Testis (tissue), 2 donors: ENCODE results near the gene KIF26B.

Source experiments
- CTCF ChIP-seq, 3 experiments: fragments of 450-650 bp in 2 of 3; fragments of 200-600 bp in 1 of 3; sonication (generic) in 1 of 3; IDR thresholded peaks; one replicate each; pipeline ENCODE4 v1.5.1; 2016 to 2019; ENCODE audit warnings: antibody characterized with exemption in 3 of 3, mild to moderate bottlenecking in 2 of 3, moderate library complexity in 1 of 3
- POLR2A ChIP-seq: fragments of 450-650 bp; IDR thresholded peaks from one replicate; pipeline ENCODE4 v1.6.1; 2017; ENCODE audit warnings: antibody characterized with exemption, mild to moderate bottlenecking, moderate library complexity

GRCh38 chr1:245603311-245603865, 448.6 kb downstream of the KIF26B start:
- TF ChIP-seq CTCF (IDR thresholded peaks at IDR 0.05) = no peak
- no peak for TF ChIP-seq POLR2A
